K562 (cell line): ENCODE results near the gene PITPNC1. TPM values are rescaled to one million over a fixed set of nuclear protein-coding genes. Genes with fewer than 3 reads are reported as not detected.

Experiments
- AFF4 ChIP-seq: sonication (generic); formaldehyde crosslinking; IDR thresholded peaks from 2 replicates; pipeline ENCODE4 v1.8.0; 2023; ENCODE audit warnings: mild to moderate bottlenecking, missing genetic modification reagents
- L3MBTL2 ChIP-seq: fragments of 450-650 bp; IDR thresholded peaks from 2 replicates; pipeline ENCODE4 v1.6.1; 2016; ENCODE audit warnings: mild to moderate bottlenecking, moderate library complexity
- PBX2 ChIP-seq, 2 experiments: IDR thresholded peaks in 1 of 2; conservative IDR thresholded peaks in 1 of 2; 2 replicates each; pipeline ENCODE4 v1.6.1; 2016; ENCODE audit warnings: low read depth in 2 of 2, mild to moderate bottlenecking in 1 of 2, missing compliant biosample characterization in 1 of 2, missing genetic modification characterization in 1 of 2, moderate library complexity in 1 of 2
- SREBF1 ChIP-seq: fragments of 150-350 bp; IDR thresholded peaks from 2 replicates; pipeline ENCODE4 v1.6.1; 2014; ENCODE audit warnings: antibody characterized with exemption, low read depth, low read length, borderline replicate concordance
- polyA plus RNA-seq, 8 experiments: library from polyadenylated mRNA; depleted of rRNA in 4 of 8; stranded (reverse) in 5 of 8; unstranded in 3 of 8; fragments of >200 nt; fragmentation: Nextera tagmentation in 2 of 8; fragmentation: Illumina TruSeq in 1 of 8; extraction: Ambion mirVana in 2 of 8; extraction: Trizol in 1 of 8; gene quantifications; 2 replicates each; pipeline versions ENCODE4 v1.2.1 to v1.2.3, GENCODE V29; 2011 to 2014; ENCODE audit warnings: inconsistent platforms in 1 of 8, missing spikeins in 1 of 8
- total RNA-seq, 7 experiments: library from RNA; depleted of rRNA in 6 of 7; stranded (reverse); fragments of >200 nt in 6 of 7; fragmentation: Illumina TruSeq in 2 of 7; extraction: Trizol in 2 of 7; gene quantifications; 2 replicates each; pipeline versions ENCODE4 v1.2.1 to v1.2.3, GENCODE V29; 2011 to 2021; ENCODE audit warnings: low replicate concordance in 1 of 7

The PITPNC1 gene
- total and polyA plus RNA-seq, 9 of the 15 experiments (the other 6 are each of a cell fraction or from before 2014, with no cell fraction given) = 0.11 to 1.1 (median 0.65) TPM

- no peak for TF ChIP-seq AFF4 (CRISPR knock-in tag)
- TF ChIP-seq L3MBTL2 = no peak
- TF ChIP-seq PBX2 (CRISPR knock-in tag; IDR thresholded peaks at IDR 0.05; ENCODE audit: low read depth) = no peak
- TF ChIP-seq PBX2 (tag; conservative IDR thresholded peaks at IDR 0.05; ENCODE audit: low read depth) = no peak
- TF ChIP-seq SREBF1 = no peak
Measured at GRCh38 chr17:67582673-67583081, 205.6 kb downstream of the PITPNC1 start (continued).
